Neuronal stem cell (in vitro differentiated cells): ENCODE results near the gene KPTN. TPM values are rescaled to one million over a fixed set of nuclear protein-coding genes. Genes with fewer than 3 reads are reported as not detected.

Experiments
- DNase-seq: peaks from one replicate; pipeline ENCODE4 v3.0.0-alpha.2; 2013; ENCODE audit warnings: low spot score
- H2AFZ ChIP-seq: one replicate; pipeline ENCODE4 v1.6.1; 2013; ENCODE audit warnings: mild to moderate bottlenecking, low read length, inconsistent platforms
- H2AK5ac ChIP-seq: 2 replicates; pipeline ENCODE4 v1.6.1; 2013; ENCODE audit warnings: low read depth, mild to moderate bottlenecking, inconsistent platforms, low read length, moderate library complexity, mixed read lengths
- H2BK120ac ChIP-seq: 2 replicates; pipeline ENCODE4 v1.6.1; 2013; ENCODE audit warnings: low read depth, mild to moderate bottlenecking, inconsistent platforms, low read length, moderate library complexity, mixed read lengths
- H2BK12ac ChIP-seq: one replicate; pipeline ENCODE4 v1.6.1; 2013; ENCODE audit warnings: low read length, inconsistent platforms
- H2BK15ac ChIP-seq: 2 replicates; pipeline ENCODE4 v1.6.1; 2013; ENCODE audit warnings: mild to moderate bottlenecking, low read length, inconsistent platforms, mixed read lengths
- H2BK5ac ChIP-seq: one replicate; pipeline ENCODE4 v1.6.1; 2013; ENCODE audit warnings: inconsistent platforms, mild to moderate bottlenecking, low read length, moderate library complexity
- H3K14ac ChIP-seq: one replicate; pipeline ENCODE4 v1.6.1; 2013; ENCODE audit warnings: low read length, inconsistent platforms
- H3K18ac ChIP-seq: 2 replicates; pipeline ENCODE4 v1.6.1; 2013; ENCODE audit warnings: low read length, inconsistent platforms
- H3K23ac ChIP-seq: 2 replicates; pipeline ENCODE4 v1.6.1; 2013; ENCODE audit warnings: low read depth, mild to moderate bottlenecking, mixed read lengths, low read length, inconsistent platforms; ENCODE audit not compliant: poor library complexity
- H3K27ac ChIP-seq: replicated peaks from 3 replicates; pipeline ENCODE4 v1.5.1; 2013; ENCODE audit warnings: low read length, inconsistent platforms
- H3K27me3 ChIP-seq, 3 experiments: 2 replicates each; pipeline ENCODE4 v1.6.1; 2013; ENCODE audit warnings: low read length in 3 of 3, mild to moderate bottlenecking in 2 of 3, inconsistent platforms in 1 of 3, low read depth in 1 of 3, mixed read lengths in 1 of 3, moderate library complexity in 1 of 3; ENCODE audit not compliant: control insufficient read depth in 3 of 3, insufficient read depth in 3 of 3
- H3K36me3 ChIP-seq, 2 donors: replicated peaks in 1 of 2; 2 replicates each; pipeline ENCODE4 v1.6.1; 2013; ENCODE audit warnings: low read length in 2 of 2; ENCODE audit not compliant: control insufficient read depth in 2 of 2, insufficient read depth in 2 of 2
- H3K4ac ChIP-seq: 2 replicates; pipeline ENCODE4 v1.6.1; 2013; ENCODE audit warnings: inconsistent platforms, mild to moderate bottlenecking, low read length, moderate library complexity
- H3K4me1 ChIP-seq, 2 donors: 1 replicate in 1 of 2; 2 replicates in 1 of 2; pipeline ENCODE4 v1.6.1; 2013; ENCODE audit warnings: low read length in 2 of 2, low read depth in 1 of 2; ENCODE audit not compliant: control insufficient read depth in 2 of 2, insufficient read depth in 1 of 2
- H3K4me2 ChIP-seq: one replicate; pipeline ENCODE4 v1.6.1; 2013; ENCODE audit warnings: mild to moderate bottlenecking, low read length, inconsistent platforms; ENCODE audit not compliant: insufficient read depth, poor library complexity, severe bottlenecking
- H3K4me3 ChIP-seq, 2 donors: 2 replicates each; pipeline ENCODE4 v1.5.1; 2013; ENCODE audit warnings: low read length in 2 of 2, mild to moderate bottlenecking in 2 of 2, inconsistent platforms in 1 of 2, moderate library complexity in 1 of 2
- H3K79me1 ChIP-seq: one replicate; pipeline ENCODE4 v1.6.1; 2013; ENCODE audit warnings: low read depth, mild to moderate bottlenecking, inconsistent platforms, low read length, moderate library complexity
- H3K9ac ChIP-seq: one replicate; pipeline ENCODE4 v1.6.1; 2013; ENCODE audit warnings: mild to moderate bottlenecking, low read depth, low read length, inconsistent platforms; ENCODE audit not compliant: poor library complexity
- H3K9me3 ChIP-seq, 2 donors: replicated peaks in 1 of 2; 2 replicates each; pipeline versions ENCODE3 to v1.6.1; 2013; ENCODE audit warnings: low read length in 2 of 2, mild to moderate bottlenecking in 2 of 2, inconsistent platforms in 1 of 2, low read depth in 1 of 2, mixed read lengths in 1 of 2, moderate library complexity in 1 of 2; ENCODE audit not compliant: control insufficient read depth in 2 of 2, insufficient read depth in 1 of 2
- H4K8ac ChIP-seq: one replicate; pipeline ENCODE4 v1.6.1; 2013; ENCODE audit warnings: low read depth, mild to moderate bottlenecking, inconsistent platforms, low read length, moderate library complexity
- H4K91ac ChIP-seq: one replicate; pipeline ENCODE4 v1.6.1; 2013; ENCODE audit warnings: low read length, low read depth, mild to moderate bottlenecking, inconsistent platforms; ENCODE audit not compliant: poor library complexity
- WGBS, 2 donors: extraction: QIAGEN DNeasy Blood & Tissue Kit; methylation state at CpG; one replicate each; pipeline ENCODE4 v1.1.7; 2013; ENCODE audit warnings: missing lambda C conversion rate in 2 of 2, mixed read lengths in 1 of 2; ENCODE audit not compliant: insufficient read length in 2 of 2, insufficient replicate concordance in 1 of 2; ENCODE audit errors: extremely low coverage in 2 of 2; 5-methylcytosine and 5-hydroxymethylcytosine counted together
- polyA plus RNA-seq, 2 experiments: library from polyadenylated mRNA; stranded (reverse); fragments of 200-250 nt; gene quantifications; one replicate each; pipeline ENCODE4 v1.2.3, GENCODE V29; 2013

The KPTN gene
- 17.3 TPM for polyA plus RNA-seq (2013, experiment 1 of 2)
- polyA plus RNA-seq (2013, experiment 2 of 2): 17.4 TPM

- Histone ChIP-seq H3K18ac (peak within 1 kb of the TSS; percentile 98), H3K4me3 (peak within 1 kb of the TSS; percentile 70 to 89), H3K27ac (peak within 1 kb of the TSS; percentile 64), H3K23ac (peak within 1 kb of the TSS; percentile 68), H3K14ac (peak within 1 kb of the TSS; percentile 6), H3K4me2 (peak within 1 kb of the TSS; percentile 79), H2BK5ac (peak within 1 kb of the TSS; percentile 90), H4K8ac (no peak within 1 kb of the TSS), H2AFZ (peak within 1 kb of the TSS; percentile 99), H3K4ac (no peak within 1 kb of the TSS), H3K79me1 (no peaks in the 10 kb centered on the region), H4K91ac (no peak within 1 kb of the TSS), H3K36me3 (peaks cover 2 to 22% of the 10 kb centered on the region in 2 donors), H3K9me3 (no peaks in the 10 kb centered on the region), H2BK15ac (peak within 1 kb of the TSS; percentile 20), H3K27me3 (no peaks in the 10 kb centered on the region), H3K4me1 (peaks cover 6 to 8% of the 10 kb centered on the region in 2 donors), H3K9ac (peak within 1 kb of the TSS; percentile 89), H2BK12ac (no peak within 1 kb of the TSS), H2AK5ac (peak within 1 kb of the TSS; percentile 94), H2BK120ac (no peak within 1 kb of the TSS)
- no CpG with 5 or more reads among the region's 57 CpGs for WGBS, 2 donors
- DNase-seq: peak; percentile 86
Observed at GRCh38 chr19:47483800-47484690, at the start of gene KPTN. Gene KPTN (minus strand): TSS chr19:47484219. CDS start chr19:47484160, 59 bp downstream.

GRCh38 chr19:47531640-47532387, 47.8 kb upstream of the KPTN start:
- no peak overlapping the region for H2BK5ac ChIP-seq
- no peaks in the 10 kb centered on the region for H3K9me3 ChIP-seq
- no peak overlapping the region for H2BK12ac ChIP-seq
- H3K4me1 ChIP-seq: no peaks in the 10 kb centered on the region
- H3K4ac ChIP-seq: no peak overlapping the region
- H2BK15ac ChIP-seq: peak overlapping the region; percentile 30
- H2AFZ ChIP-seq: no peak overlapping the region
- peak overlapping the region; percentile 76 for H3K18ac ChIP-seq
- H3K9ac ChIP-seq: no peak overlapping the region
- H2AK5ac ChIP-seq: peak overlapping the region; percentile 56
- no CpG with 5 or more reads among the region's 14 CpGs for WGBS, 2 donors
- no peak for DNase-seq
- peaks cover 0 to 17% (median 0%) of the 10 kb centered on the region in 3 experiments for H3K27me3 ChIP-seq
- no peak overlapping the region for H3K4me2 ChIP-seq
- no peaks in the 10 kb centered on the region for H3K36me3 ChIP-seq
- no peak overlapping the region for H2BK120ac ChIP-seq
- H3K14ac ChIP-seq: no peak overlapping the region
- no peak overlapping the region for H4K8ac ChIP-seq
- no peaks in the 10 kb centered on the region for H3K79me1 ChIP-seq
- no peak overlapping the region for H4K91ac ChIP-seq
- H3K4me3 ChIP-seq: peak overlapping the region in 1 of 2 donors; percentile 48
- no peak overlapping the region for H3K27ac ChIP-seq
- H3K23ac ChIP-seq: no peak overlapping the region

GRCh38 chr19:47529018-47529742, 45.2 kb upstream of the KPTN start:
- no CpG with 5 or more reads among the region's 16 CpGs for whole genome bisulfite sequencing, 2 donors
- H4K8ac ChIP-seq: no peak overlapping the region

More at GRCh38 chr19:47529018-47529742, 45.2 kb upstream of the KPTN start:
- no peak overlapping the region for H2BK120ac ChIP-seq
- H2AK5ac ChIP-seq: peak overlapping the region; percentile 58
- H3K36me3 ChIP-seq: no peaks in the 10 kb centered on the region
- H3K4ac ChIP-seq: no peak overlapping the region
- no peak overlapping the region for H2AFZ ChIP-seq
- no peak overlapping the region for H3K4me2 ChIP-seq
- H2BK5ac ChIP-seq: peak overlapping the region; percentile 29
- H3K79me1 ChIP-seq: no peaks in the 10 kb centered on the region
- H3K4me3 ChIP-seq: no peak overlapping the region
- no peak overlapping the region for H4K91ac ChIP-seq
- H2BK12ac ChIP-seq: no peak overlapping the region
- H3K4me1 ChIP-seq: no peaks in the 10 kb centered on the region
- H3K14ac ChIP-seq: peak overlapping the region; percentile 84
- no peaks in the 10 kb centered on the region for H3K9me3 ChIP-seq
- peak overlapping the region; percentile 27 for H3K18ac ChIP-seq
- peak overlapping the region; percentile 24 for H3K9ac ChIP-seq
- no peak for DNase-seq
- no peak overlapping the region for H3K27ac ChIP-seq
- peaks cover 0 to 17% (median 0%) of the 10 kb centered on the region in 3 experiments for H3K27me3 ChIP-seq
- peak overlapping the region; percentile 20 for H3K23ac ChIP-seq
- H2BK15ac ChIP-seq: no peak overlapping the region
